GM10847 (cell line): ENCODE data around the gene DEPDC5.

ENCODE experiments used
- POLR2A ChIP-seq: IDR thresholded peaks from 2 replicates; pipeline ENCODE4 v1.6.1; 2011; ENCODE audit not compliant: insufficient read length; ENCODE audit errors: extremely low read depth

Gene DEPDC5

GRCh38 chr22:31861226-31861840, 107.5 kb downstream of the DEPDC5 start:
- TF ChIP-seq POLR2A, result no peak

GRCh38 chr22:31866918-31867317, 113.1 kb downstream of the DEPDC5 start:
- TF ChIP-seq POLR2A, result no peak

- no peak for TF ChIP-seq POLR2A
Measured at GRCh38 chr22:31867386-31868153, 113.8 kb downstream of the DEPDC5 start.

DNA sequence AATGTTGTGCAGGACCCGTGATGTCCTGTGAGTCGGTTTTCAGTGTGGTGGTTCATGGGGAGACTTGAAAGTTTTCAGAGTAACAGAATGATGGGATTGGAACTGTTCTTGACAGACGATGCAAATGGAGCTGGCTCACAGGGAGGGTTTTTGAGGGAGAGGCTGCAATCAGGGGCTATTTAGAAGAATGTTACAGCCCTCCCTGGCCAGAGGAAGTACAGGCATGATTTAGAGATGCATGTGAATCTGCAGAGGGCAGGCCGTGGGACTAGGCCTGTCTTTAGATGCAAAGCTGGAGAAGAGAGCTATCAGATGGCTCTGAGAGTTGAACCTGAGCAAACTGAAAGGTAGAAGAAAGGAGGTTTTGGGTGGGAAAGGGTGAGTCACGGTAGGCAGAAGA, 115.9 kb downstream of the DEPDC5 start:
- no peak for TF ChIP-seq POLR2A

DNA sequence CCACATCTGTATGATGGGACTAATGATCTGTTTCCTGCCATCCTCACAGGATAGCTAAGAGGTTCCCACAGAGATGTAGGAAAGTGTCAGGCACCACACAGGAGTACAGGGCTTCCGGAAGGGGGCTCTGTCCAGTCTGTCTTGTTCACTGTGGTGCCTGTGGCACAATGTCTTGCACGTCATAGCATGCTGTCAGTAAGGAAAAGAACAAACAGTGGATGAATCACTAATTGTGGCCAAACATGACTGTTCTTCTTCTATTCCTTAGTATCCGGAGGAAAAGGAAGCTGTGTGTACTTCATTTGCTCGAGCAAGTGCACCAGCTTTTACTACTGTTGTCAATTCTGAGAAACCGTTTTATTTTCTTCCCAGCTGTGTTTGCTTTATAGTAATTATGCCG, 117.1 kb downstream of the DEPDC5 start:
- no peak for TF ChIP-seq POLR2A

DNA sequence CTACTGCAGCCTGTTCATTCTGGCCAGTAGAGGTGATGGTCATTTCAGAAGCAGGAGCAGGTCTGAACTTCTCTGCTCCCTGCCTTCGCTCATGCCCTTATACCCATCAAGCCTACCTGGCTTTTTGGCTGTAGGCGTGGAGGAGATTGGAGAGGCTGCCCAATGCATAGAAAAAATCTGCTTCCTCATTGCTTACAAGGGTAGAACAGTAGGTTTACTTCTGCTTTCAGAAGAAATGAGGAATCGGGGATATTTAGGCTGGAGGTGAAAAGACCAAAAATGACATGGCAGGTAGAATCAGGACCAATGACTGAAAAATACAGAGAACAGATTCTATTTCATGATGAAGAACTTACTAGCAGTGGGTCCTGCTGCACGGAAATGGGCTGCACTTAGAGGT, 117.7 kb downstream of the DEPDC5 start:
- no peak for TF ChIP-seq POLR2A

DNA sequence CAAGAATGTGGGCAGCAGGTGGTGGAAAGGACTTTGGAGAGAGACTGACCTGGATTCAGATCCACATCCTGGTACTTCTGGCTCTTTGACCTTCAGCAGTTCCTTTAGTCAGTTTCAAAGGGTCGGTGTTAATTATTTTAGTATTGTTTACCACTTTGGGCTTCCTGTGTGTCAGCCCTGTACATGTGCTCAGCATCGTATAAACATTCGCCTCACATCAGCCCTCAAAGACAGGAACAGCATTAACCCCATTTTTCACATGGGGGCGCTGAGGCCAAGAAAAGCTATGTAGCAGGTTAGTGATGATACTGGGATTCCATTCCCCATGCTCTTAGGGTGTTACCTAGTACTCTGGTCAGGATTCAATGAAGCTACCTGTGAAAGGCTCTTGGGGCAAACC, 118.4 kb downstream of the DEPDC5 start:
- TF ChIP-seq POLR2A, result no peak

- TF ChIP-seq POLR2A, result no peak
Measured at GRCh38 chr22:31874821-31875220, 121.0 kb downstream of the DEPDC5 start.

DNA sequence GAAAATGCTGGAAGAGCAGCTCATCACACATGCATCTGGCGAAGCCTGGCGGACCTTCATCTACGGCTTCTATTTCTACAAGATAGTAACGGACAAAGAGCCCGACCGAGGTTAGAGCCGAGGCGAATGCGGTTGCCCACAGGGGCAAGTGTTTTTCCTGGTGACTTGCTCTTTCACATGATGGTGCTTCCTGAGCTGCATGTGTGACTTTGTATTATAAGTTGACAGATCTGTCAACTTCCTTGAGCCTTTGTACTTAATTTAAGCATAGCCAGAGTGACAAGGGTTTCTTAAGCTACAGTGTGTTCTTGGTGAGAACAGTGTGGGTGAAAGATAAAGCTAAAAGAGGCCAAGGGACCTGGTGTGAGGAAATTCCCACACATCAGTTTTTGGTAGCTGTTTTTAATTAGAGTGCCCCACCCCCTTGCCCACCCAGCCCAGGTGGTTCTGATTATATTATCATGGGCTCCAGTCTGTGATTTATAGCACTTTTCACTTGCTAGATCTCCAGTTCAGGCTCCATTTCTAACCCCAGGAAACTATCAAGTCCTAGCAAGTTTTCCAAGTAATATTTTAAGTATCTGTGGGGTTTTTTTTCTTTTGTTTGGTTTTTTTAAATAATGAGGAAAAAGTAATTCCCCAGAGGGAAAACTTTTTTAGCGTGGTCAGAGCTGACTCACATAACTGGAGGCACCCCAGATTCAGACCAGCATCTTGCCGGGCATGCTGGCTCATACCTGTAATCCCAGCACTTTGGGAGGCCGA, 122.5 kb downstream of the DEPDC5 start:
- TF ChIP-seq POLR2A, result no peak

DNA sequence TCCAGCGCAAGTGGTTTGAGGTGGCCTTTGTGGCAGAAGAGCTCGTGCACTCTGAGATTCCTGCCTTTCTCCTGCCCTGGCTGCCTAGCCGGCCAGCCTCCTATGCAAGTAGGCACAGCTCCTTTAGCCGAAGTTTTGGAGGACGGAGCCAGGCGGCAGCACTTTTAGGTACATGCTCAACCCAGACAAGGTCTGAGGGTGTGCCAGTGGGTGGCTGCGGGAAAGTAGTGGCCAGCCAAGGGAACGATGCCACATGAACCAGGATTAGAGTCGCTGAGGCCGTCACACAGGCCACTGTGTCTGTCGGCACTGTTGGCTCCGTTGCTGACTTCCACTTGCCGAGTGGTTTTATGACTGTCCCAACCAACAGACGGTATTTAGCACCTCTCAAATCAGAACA, 125.8 kb downstream of the DEPDC5 start:
- no peak for TF ChIP-seq POLR2A

- no peak for TF ChIP-seq POLR2A
Measured at GRCh38 chr22:31881200-31881599, 127.4 kb downstream of the DEPDC5 start.

GRCh38 chr22:31881865-31882264, 128.0 kb downstream of the DEPDC5 start:
- no peak for TF ChIP-seq POLR2A

- TF ChIP-seq POLR2A, result no peak
Measured at GRCh38 chr22:31882971-31883370, 129.2 kb downstream of the DEPDC5 start.

DNA sequence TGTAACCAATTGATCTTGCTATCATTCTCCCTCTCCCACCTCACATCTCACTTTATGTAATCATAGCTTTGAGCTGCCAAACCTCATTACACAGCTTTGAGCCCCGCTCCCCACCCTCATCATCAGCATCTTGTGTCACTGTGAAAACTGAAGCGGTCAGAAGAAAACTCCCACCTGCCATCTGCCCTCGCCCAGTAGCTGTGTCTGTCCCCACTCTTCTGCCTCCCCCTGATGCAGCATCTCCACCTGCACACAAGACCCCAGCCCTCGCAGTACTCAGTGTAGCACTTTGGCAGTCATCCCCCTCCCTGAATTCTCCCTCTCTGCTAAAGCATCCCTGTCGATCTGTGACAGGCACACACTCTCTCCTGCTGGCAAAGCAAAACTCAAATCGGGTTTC, 130.2 kb downstream of the DEPDC5 start:
- TF ChIP-seq POLR2A, result no peak

- TF ChIP-seq POLR2A, result no peak
Measured at GRCh38 chr22:31891366-31892079, 137.7 kb downstream of the DEPDC5 start.

DNA sequence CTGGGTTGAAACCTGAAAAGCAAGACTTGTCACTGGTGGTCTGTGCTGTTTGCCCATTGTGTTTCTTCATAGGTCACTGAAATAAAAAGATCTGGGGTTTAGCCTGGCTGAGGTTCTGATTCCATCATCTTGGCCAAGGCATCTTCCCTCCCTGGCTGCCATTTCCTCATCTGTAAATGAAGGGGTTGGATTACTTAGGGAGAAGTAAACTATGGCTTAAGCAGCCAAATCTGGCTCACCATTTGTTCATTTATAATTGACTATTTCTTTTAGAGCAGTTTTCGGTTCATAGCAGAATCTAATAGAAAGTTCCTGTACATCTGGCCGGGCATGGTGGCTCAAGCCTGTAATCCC, 138.2 kb downstream of the DEPDC5 start:
- TF ChIP-seq POLR2A, result no peak
